ENCODE measurements around the gene KDM3A.

KDM3A gene

GRCh38 chr2:86513948-86514660 is 72.9 kb downstream of the KDM3A start:
- in situ Hi-C loops (cut with HindIII; ENCODE audit: low pct_ligation_motif_present, low sequenced_read_pairs) = no loop called here
- no peaks in the 10 kb centered on the region for H3K27me3 ChIP-seq (replicated peaks)
- no peaks in the 10 kb centered on the region for H3K36me3 ChIP-seq (replicated peaks)
- no peak overlapping the region for H3K27ac ChIP-seq
- DNase-seq = no peak
- no peak overlapping the region for H3K4me3 ChIP-seq (ENCODE audit: low read depth, low read length)
- no peak for TF ChIP-seq CTCF (IDR thresholded peaks at IDR 0.05; ENCODE audit: low read depth, low read length, missing control alignments)

DNA sequence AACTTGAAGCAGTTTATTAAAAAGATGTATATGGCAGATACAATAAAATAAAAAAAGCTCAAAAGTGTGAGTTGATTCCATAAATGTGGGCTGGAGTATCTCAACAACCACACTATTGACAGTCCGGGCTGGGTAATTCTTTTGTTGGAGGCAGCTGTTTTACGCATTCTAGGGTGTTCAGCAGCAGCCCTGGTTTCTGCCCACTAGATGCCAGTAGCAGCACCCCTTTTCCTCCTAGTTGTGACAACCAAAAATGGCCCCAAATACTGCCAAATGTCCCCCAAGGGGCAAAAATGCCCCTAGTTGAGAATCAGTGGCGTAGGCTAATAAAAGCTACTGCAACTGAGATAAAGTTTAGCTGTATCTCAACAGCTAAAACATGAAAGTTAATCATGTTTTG is 77.3 kb downstream of the KDM3A start:
- no peaks in the 10 kb centered on the region for H3K27me3 ChIP-seq (replicated peaks)
- no peak overlapping the region for H3K4me3 ChIP-seq (ENCODE audit: low read depth, low read length)
- peak; percentile 62 for TF ChIP-seq CTCF (IDR thresholded peaks at IDR 0.05; ENCODE audit: low read depth, low read length, missing control alignments)
- H3K27ac ChIP-seq = no peak overlapping the region
- no peaks in the 10 kb centered on the region for H3K36me3 ChIP-seq (replicated peaks)
- in situ Hi-C loops (cut with HindIII; ENCODE audit: low pct_ligation_motif_present, low sequenced_read_pairs) = no loop called here
- DNase-seq = no peak

GRCh38 chr2:86519349-86519748 is 78.2 kb downstream of the KDM3A start:
- Histone ChIP-seq H3K27me3 (replicated peaks) (no peaks in the 10 kb centered on the region), H3K4me3 (ENCODE audit: low read depth, low read length) (no peak overlapping the region), H3K36me3 (replicated peaks) (no peaks in the 10 kb centered on the region), H3K27ac (no peak overlapping the region)
- in situ Hi-C loops (cut with HindIII; ENCODE audit: low pct_ligation_motif_present, low sequenced_read_pairs) = no loop called here
- no peak for DNase-seq
- TF ChIP-seq CTCF (IDR thresholded peaks at IDR 0.05; ENCODE audit: low read depth, low read length, missing control alignments) = no peak

DNA sequence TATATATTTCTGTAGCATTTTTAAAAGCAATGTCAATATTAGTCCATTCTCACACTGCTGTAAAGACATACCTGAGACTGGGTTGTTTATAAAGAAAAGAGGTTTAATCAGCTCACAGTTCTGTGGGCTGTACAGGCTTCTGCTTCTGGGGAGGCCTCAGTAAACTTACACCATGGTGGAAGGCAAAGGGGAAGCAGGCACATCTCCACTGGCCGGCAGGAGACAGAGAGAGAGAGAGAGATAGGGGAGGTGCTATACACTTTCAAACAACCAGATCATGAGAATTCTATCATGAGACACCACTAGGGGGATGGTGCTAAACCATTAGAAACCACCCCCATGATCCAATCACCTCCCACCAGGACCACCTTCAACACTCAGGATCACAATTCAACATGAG is 79.0 kb downstream of the KDM3A start:
- H3K27ac ChIP-seq = no peak overlapping the region
- TF ChIP-seq CTCF (IDR thresholded peaks at IDR 0.05; ENCODE audit: low read depth, low read length, missing control alignments) = peak; percentile 22
- in situ Hi-C loops (cut with HindIII; ENCODE audit: low pct_ligation_motif_present, low sequenced_read_pairs) = no loop called here
- no peaks in the 10 kb centered on the region for H3K36me3 ChIP-seq (replicated peaks)
- no peak for DNase-seq
- H3K27me3 ChIP-seq (replicated peaks) = no peaks in the 10 kb centered on the region
- no peak overlapping the region for H3K4me3 ChIP-seq (ENCODE audit: low read depth, low read length)

- no peak overlapping the region for H3K4me3 ChIP-seq (ENCODE audit: low read depth, low read length)
- TF ChIP-seq CTCF (IDR thresholded peaks at IDR 0.05; ENCODE audit: low read depth, low read length, missing control alignments) = no peak
Measured at GRCh38 chr2:86521922-86522321, 80.8 kb downstream of the KDM3A start.

DNA sequence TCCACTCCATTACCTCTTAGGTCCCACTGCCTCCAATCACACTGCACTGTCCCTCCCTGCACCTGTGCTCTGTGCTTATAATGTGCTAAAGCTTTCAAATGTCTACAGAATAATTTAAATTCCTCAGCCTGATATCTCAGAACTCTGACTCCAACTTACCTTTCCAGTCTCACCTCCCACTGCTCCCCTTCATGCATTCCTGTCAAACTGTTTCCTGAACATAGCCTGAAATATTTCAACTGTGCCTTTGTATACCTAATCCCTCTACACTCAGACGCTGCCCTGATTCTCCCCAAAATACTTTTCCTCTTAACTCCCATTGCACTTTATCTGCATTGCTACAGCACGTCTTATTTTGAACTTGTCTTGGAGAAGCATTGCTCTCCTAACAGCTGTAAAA is 81.5 kb downstream of the KDM3A start:
- DNase-seq = no peak
- Histone ChIP-seq H3K27me3 (replicated peaks) (no peaks in the 10 kb centered on the region), H3K36me3 (replicated peaks) (no peaks in the 10 kb centered on the region), H3K27ac (no peak overlapping the region), H3K4me3 (ENCODE audit: low read depth, low read length) (no peak overlapping the region)
- in situ Hi-C loops (cut with HindIII; ENCODE audit: low pct_ligation_motif_present, low sequenced_read_pairs) = no loop called here
- TF ChIP-seq CTCF (IDR thresholded peaks at IDR 0.05; ENCODE audit: low read depth, low read length, missing control alignments) = no peak

More at GRCh38 chr2:86521922-86522321, 80.8 kb downstream of the KDM3A start:
- no peak for DNase-seq
- Histone ChIP-seq H3K27me3 (replicated peaks) (no peaks in the 10 kb centered on the region), H3K36me3 (replicated peaks) (no peaks in the 10 kb centered on the region), H3K27ac (no peak overlapping the region)
- in situ Hi-C loops (cut with HindIII; ENCODE audit: low pct_ligation_motif_present, low sequenced_read_pairs) = no loop called here
